ENCODE measurements around the gene ZNF329. TPM values are rescaled to one million over a fixed set of nuclear protein-coding genes. Genes with fewer than 3 reads are reported as not detected.

The ZNF329 gene
- total RNA-seq, 3 donors from 2014 or later (not counting 1 experiment from before 2014, with no cell fraction given): 13.0 to 14.9 (median 14.4) TPM

DNA sequence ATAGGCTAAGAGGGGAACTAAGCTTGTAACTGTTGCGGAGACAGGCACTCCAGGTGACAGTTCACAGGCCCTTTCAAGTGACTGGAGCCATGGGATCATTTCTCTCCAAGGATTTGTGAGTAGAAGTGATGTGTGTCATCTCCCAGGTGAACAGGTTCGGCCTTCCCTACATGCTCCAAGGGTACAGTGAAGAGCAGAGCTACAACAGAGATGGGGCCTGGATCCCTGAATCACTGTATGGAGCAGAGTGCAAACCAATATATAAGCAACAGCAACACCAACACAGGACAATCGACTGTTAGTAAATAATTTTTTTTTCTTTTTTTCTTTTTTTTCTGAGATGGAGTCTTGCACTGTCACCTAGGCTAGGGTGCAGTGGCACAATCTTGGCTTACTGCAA is 67.6 kb downstream of the ZNF329 start:
- no peaks in the 10 kb centered on the region for H3K27me3 Mint-ChIP-seq (ENCODE audit: low read depth in 2 of 2)
- H3K9me3 Mint-ChIP-seq: peaks cover 8 to 12% of the 10 kb centered on the region in 2 donors
- Histone ChIP-seq H3K36me3 (ENCODE audit: control insufficient read depth, insufficient read depth, low read length) (no peaks in the 10 kb centered on the region), H3K9me3 (ENCODE audit: control insufficient read depth, insufficient read depth, low read length) (peaks cover 74% of the 10 kb centered on the region), H3K4me1 (ENCODE audit: control insufficient read depth, insufficient read depth, low read length) (no peaks in the 10 kb centered on the region), H3K27me3 (ENCODE audit: control insufficient read depth, insufficient read depth, low read length) (no peaks in the 10 kb centered on the region), H3K27ac (ENCODE audit: low read length) (no peak overlapping the region), H3K4me3 (ENCODE audit: low read length) (no peak overlapping the region)
- peaks cover 21% of the 10 kb centered on the region for H3K36me3 Mint-ChIP-seq
- TF ChIP-seq, protein P1, sequence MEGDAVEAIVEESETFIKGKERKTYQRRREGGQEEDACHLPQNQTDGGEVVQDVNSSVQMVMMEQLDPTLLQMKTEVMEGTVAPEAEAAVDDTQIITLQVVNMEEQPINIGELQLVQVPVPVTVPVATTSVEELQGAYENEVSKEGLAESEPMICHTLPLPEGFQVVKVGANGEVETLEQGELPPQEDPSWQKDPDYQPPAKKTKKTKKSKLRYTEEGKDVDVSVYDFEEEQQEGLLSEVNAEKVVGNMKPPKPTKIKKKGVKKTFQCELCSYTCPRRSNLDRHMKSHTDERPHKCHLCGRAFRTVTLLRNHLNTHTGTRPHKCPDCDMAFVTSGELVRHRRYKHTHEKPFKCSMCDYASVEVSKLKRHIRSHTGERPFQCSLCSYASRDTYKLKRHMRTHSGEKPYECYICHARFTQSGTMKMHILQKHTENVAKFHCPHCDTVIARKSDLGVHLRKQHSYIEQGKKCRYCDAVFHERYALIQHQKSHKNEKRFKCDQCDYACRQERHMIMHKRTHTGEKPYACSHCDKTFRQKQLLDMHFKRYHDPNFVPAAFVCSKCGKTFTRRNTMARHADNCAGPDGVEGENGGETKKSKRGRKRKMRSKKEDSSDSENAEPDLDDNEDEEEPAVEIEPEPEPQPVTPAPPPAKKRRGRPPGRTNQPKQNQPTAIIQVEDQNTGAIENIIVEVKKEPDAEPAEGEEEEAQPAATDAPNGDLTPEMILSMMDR (IDR thresholded peaks at IDR 0.05): no peak
- H3K4me3 Mint-ChIP-seq: no peak overlapping the region
- no peak overlapping the region for H3K27ac Mint-ChIP-seq
- DNase-seq (no peak), ATAC-seq (no peak)
- H3K4me1 Mint-ChIP-seq: no peaks in the 10 kb centered on the region
- 87% methylated on average over 3 of the region's 3 CpGs for WGBS (ENCODE audit: insufficient coverage)
- intact Hi-C loops (cut with micrococcal nuclease): no loop called here

DNA sequence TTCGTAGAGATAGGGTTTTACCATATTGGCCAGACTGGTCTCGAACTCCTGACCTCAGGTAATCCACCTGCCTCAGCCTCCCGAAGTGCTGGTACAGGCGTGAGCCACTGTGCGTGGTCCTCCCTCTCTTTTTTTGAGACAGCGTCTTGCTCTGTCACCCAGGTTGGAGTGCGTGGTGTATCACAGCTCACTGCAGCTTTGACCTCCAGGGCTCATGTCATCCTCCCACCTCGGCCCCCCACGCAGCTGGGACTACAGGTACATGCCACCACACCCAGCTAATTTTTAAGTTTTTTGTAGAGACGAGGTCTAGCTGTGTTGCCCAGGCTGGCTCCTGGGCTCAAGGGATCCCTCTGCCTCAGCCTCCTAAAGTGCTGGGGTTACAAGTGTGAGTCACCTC is 70.8 kb downstream of the ZNF329 start:
- H3K27ac ChIP-seq (ENCODE audit: low read length): no peak overlapping the region
- H3K4me3 ChIP-seq (ENCODE audit: low read length): no peak overlapping the region
- peaks cover 10 to 18% of the 10 kb centered on the region in 2 donors for H3K9me3 Mint-ChIP-seq
- TF ChIP-seq, protein P1 (IDR thresholded peaks at IDR 0.05): no peak
- no peaks in the 10 kb centered on the region for H3K27me3 Mint-ChIP-seq (ENCODE audit: low read depth in 2 of 2)
- no peaks in the 10 kb centered on the region for H3K4me1 Mint-ChIP-seq
- H3K4me3 Mint-ChIP-seq: no peak overlapping the region
- no peaks in the 10 kb centered on the region for H3K4me1 ChIP-seq (ENCODE audit: control insufficient read depth, insufficient read depth, low read length)
- DNase-seq (no peak), ATAC-seq (no peak)
- H3K27me3 ChIP-seq (ENCODE audit: control insufficient read depth, insufficient read depth, low read length): no peaks in the 10 kb centered on the region
- no peaks in the 10 kb centered on the region for H3K36me3 ChIP-seq (ENCODE audit: control insufficient read depth, insufficient read depth, low read length)
- peaks cover 29% of the 10 kb centered on the region for H3K36me3 Mint-ChIP-seq
- no peak overlapping the region for H3K27ac Mint-ChIP-seq
- intact Hi-C loops (cut with micrococcal nuclease): no loop called here
- peaks cover 73% of the 10 kb centered on the region for H3K9me3 ChIP-seq (ENCODE audit: control insufficient read depth, insufficient read depth, low read length)
- 93% methylated on average over 10 of the region's 10 CpGs for WGBS (ENCODE audit: insufficient coverage)

Other genes starting within 250 kb of the ZNF329 start
- gene ZNF417, start 234.2 kb downstream of the ZNF329 start, total RNA-seq: 10 to 100 TPM; 32.1 to 46.7 (median 36.4) TPM
- 10 to 100 TPM in 1 of 3 donors, 1 to 10 TPM in 2; 4.3 to 13.3 (median 6.2) TPM for gene ZNF418, start 215.4 kb downstream of the ZNF329 start, total RNA-seq
- 10 to 100 TPM; 17.7 to 31.2 (median 27.2) TPM for gene ZNF256, start 203.1 kb downstream of the ZNF329 start, total RNA-seq
- gene C19orf18, start 176.3 kb downstream of the ZNF329 start, total RNA-seq: under 1 TPM; 0.55 to 0.99 (median 0.70) TPM
- gene ZNF606, start 148.0 kb downstream of the ZNF329 start, total RNA-seq: 10 to 100 TPM in 2 of 3 donors, 1 to 10 TPM in 1; 8.9 to 13.5 (median 12.5) TPM
- not detected for gene ZSCAN1, start 116.8 kb downstream of the ZNF329 start, total RNA-seq
- 1 to 10 TPM; 1.6 to 4.3 (median 4.3) TPM for gene ZNF135, start 91.5 kb downstream of the ZNF329 start, total RNA-seq
- 10 to 100 TPM; 29.9 to 42.7 (median 35.9) TPM for gene ZSCAN18, start 52.6 kb downstream of the ZNF329 start, total RNA-seq
- gene ZNF274, start 32.3 kb upstream of the ZNF329 start, total RNA-seq: 10 to 100 TPM; 25.5 to 33.0 (median 30.1) TPM
- gene ZNF544, start 78.1 kb upstream of the ZNF329 start, total RNA-seq: 10 to 100 TPM; 21.9 to 31.5 (median 21.9) TPM
- gene ZNF8, start 128.2 kb upstream of the ZNF329 start, total RNA-seq: 1 to 10 TPM; 6.4 to 8.7 (median 7.7) TPM
- 100 to 1,000 TPM in 2 of 3 donors, 10 to 100 TPM in 1; 96.1 to 142 (median 119) TPM for gene ERVK3-1, start 154.6 kb upstream of the ZNF329 start, total RNA-seq
- 1 to 10 TPM; 2.9 to 4.8 (median 3.2) TPM for gene ZSCAN22, start 176.2 kb upstream of the ZNF329 start, total RNA-seq
- gene A1BG, start 202.7 kb upstream of the ZNF329 start, total RNA-seq: 10 to 100 TPM in 1 of 3 donors, 1 to 10 TPM in 2; 2.0 to 10.6 (median 3.5) TPM
- under 1 TPM; 0.40 to 0.61 (median 0.60) TPM for gene ZNF497, start 212.0 kb upstream of the ZNF329 start, total RNA-seq
- 1 to 10 TPM in 2 of 3 donors, under 1 TPM in 1; 0.63 to 1.4 (median 1.3) TPM for gene ZNF837, start 230.2 kb upstream of the ZNF329 start, total RNA-seq
- 100 to 1,000 TPM; 406 to 580 (median 525) TPM for gene RPS5, start 236.5 kb upstream of the ZNF329 start, total RNA-seq
- under 1 TPM in 1 of 3 donors, not detected in 2; 0.39 TPM for gene RNF225, start 244.9 kb upstream of the ZNF329 start, total RNA-seq